GM12873 (cell line): ENCODE results near the gene CAMTA1.

Experiments
- CTCF ChIP-seq: IDR thresholded peaks from 2 replicates; pipeline ENCODE4 v1.5.1; 2012; ENCODE audit warnings: low read depth, mild to moderate bottlenecking, moderate library complexity, low read length, control low read depth; ENCODE audit not compliant: insufficient read depth; ENCODE audit errors: missing control alignments

The CAMTA1 gene

DNA sequence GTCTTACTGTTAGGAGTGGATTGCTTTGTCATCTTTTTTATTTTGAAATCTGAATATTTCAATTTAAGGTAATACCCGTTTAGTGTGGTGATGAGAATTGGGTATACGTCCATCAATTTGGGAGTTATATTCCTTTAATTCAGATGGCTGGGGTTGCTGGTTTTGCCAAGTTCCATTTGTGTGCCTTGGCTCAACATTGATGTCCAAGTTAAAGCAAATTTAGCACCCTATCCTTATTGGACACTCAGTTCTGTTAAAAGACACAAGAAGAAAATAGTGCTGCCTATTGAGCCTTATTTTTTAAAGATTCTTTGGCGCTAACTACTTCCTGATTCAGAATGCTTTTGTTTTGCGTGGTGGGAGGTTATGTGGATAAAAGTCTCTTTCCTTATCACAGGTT is 40.6 kb downstream of the CAMTA1 start:
- no peak for TF ChIP-seq CTCF

- TF ChIP-seq CTCF: no peak
These were observed 41.8 kb downstream of the CAMTA1 start for GRCh38 chr1:6827079-6827478.

DNA sequence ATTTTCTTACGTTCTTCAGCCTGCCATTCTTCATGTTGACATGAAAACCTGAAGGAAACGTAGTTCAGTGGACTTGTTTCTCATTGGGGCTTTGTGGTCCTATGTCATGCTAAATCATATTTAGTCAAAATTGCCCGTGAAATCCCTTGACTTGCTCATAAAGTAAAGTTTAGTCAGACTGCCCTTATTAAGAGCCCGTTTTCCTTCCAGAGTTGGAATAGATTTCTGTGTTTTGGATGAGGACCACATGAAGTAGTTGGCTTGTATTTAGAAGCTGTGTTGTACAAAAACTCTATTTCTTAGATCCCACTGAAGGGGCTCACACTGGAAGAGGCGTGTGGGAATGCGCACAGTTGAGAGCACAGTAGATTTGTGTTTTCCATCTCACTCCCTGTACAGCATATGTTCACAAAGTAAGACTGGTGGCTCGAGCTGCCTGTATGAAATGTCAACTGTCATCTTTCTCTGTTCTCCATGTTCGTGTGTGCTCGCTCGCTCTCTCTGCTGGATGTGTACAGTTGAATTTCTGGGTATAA is 42.4 kb downstream of the CAMTA1 start:
- no peak for TF ChIP-seq CTCF

GRCh38 chr1:6831366-6831765 is 46.1 kb downstream of the CAMTA1 start:
- TF ChIP-seq CTCF: no peak

GRCh38 chr1:6832531-6833188 is 47.4 kb downstream of the CAMTA1 start:
- TF ChIP-seq CTCF: no peak

DNA sequence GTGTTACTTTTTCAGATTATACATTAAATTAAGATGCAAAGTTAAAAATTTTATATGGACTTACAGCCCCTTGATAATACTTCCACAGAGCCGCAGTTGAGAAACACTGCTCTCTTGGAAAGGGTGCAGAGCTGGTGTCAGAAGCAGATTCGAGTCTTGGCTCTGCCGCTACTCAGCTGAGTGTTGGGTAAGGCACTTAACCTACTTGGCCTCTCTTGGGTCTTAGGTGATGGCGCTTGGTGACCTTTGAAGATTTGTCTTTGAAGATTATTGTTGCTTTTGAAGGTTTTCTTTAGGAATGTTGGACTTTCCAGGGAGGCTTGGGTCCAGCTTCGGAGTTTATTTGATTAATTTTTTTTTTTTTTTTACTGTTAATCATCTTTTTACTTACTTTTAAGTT is 48.5 kb downstream of the CAMTA1 start:
- TF ChIP-seq CTCF: no peak

- no peak for TF ChIP-seq CTCF
These were observed 49.1 kb downstream of the CAMTA1 start for GRCh38 chr1:6834366-6834765.

GRCh38 chr1:6835139-6835538 is 49.9 kb downstream of the CAMTA1 start:
- no peak for TF ChIP-seq CTCF
